Activated T-cell treated with anti-CD3 and anti-CD28 coated beads for 48 hours (primary cell): Measurements from ENCODE around the gene KLF15.

Experiments
- DNase-seq: peaks from one replicate; pipeline ENCODE4 v3.0.0-alpha.2; 2020; ENCODE audit warnings: low read depth

KLF15 gene

GRCh38 chr3:126320517-126321293 is 36.5 kb downstream of the KLF15 start:
- no peak for DNase-seq

GRCh38 chr3:126319701-126320295 is 37.4 kb downstream of the KLF15 start:
- no peak for DNase-seq

- no peak for DNase-seq
These were observed 39.9 kb downstream of the KLF15 start for GRCh38 chr3:126317029-126317996.

- DNase-seq = no peak
These were observed 40.7 kb downstream of the KLF15 start for GRCh38 chr3:126316501-126316939.

DNA sequence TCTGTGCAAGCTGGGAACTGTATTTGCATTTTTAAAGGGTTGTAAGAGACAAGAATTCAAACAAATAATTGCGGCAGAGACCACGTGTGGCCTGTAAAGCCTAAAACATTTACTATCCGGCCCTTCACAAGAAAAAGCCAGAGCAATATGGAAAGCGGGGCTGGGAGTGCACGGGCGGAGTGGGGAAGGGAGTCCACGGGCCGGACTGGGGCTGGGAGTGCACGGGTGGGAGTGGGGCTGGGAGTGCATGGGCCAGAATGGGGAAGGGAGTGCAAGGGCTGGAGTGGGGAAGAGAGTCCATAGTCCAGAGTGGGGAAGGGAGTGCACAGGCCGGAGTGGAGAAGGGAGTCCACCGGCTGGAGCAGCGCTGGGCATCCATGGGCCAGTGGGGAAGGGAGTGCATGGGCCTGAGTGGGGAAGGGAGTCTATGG is 41.2 kb downstream of the KLF15 start:
- DNase-seq = no peak

DNA sequence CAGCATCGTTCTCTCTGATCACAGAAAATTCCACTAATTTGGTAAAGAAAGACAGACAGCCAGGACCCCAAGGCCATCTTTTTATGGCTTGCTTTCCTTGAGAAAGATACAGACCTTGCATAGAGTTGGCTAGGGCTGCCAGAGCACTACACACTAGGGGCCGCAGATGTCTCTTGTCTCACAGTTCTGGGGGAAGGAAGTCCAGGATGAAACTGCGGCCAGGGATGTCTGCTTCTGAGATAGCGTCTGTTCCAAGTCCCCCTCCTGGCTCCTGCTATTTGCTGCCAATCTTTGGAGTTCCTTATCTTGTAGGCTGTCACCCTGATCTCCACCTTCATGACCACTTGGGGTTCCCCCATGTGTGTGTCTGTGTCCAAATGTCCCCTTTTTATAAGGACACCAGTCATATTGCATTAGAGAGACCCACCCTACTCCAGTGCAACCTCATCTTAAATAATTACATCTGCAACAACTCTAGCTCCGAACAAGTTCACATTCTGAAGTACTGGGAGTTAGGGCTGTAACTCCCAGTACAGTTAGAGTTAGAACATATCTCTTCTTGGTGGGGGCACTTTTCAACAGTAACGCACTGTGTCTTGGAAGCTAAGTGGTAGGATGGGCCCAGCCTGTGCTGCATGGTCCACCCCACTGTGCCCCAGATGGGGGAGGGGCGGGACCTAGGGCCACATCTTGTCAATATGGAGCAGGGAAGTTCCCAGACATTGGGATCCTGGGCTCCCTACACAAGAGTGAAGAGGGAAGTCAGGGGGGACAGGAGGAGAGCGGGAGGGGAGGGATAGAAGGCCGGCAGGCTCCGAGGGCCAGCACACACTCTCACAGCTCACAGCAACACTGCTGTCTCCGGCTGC is 42.2 kb downstream of the KLF15 start:
- DNase-seq = no peak

- no peak for DNase-seq
These were observed 42.9 kb downstream of the KLF15 start for GRCh38 chr3:126314305-126314789.

GRCh38 chr3:126313580-126314304 is 43.5 kb downstream of the KLF15 start:
- DNase-seq = no peak

DNA sequence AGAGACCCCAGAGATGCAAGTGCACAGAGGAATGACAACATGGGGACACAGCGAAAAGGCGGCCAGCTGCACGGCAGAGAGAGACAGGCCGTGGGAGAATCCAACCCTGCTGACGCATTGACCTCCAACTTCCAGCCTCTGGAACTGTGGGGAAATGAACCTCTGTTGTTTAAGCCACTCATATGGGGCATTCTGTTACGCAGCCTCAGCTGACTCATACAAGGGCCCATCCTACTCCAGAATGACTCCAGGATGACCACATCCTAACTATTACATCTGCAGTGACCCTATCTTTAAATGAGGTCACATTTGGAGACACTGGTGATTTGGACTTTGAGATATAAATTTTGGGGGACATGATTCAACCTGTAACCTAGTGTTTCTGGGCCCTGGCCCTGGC is 44.0 kb downstream of the KLF15 start:
- DNase-seq = no peak

- no peak for DNase-seq
These were observed 44.9 kb downstream of the KLF15 start for GRCh38 chr3:126312341-126312740.

- no peak for DNase-seq
These were observed 45.8 kb downstream of the KLF15 start for GRCh38 chr3:126311338-126311978.

DNA sequence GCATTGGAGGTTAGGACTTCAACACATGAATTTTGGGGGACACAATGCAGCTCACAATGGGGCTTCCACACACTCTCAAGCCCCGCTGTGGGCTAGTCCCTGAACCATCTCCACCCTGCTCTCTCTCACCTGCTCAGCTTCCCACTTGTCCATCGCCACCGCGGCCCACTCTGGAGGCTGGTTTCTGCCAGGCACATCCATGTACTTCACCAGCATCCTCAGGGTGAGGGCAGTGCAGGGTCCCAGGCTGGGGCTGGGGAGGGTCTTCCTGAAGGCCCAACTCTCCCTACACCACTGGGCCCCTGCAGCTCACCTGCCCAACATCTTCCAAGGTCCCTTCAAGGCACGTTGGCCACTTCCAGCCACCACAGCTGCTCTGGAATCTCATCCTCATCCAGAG is 46.4 kb downstream of the KLF15 start:
- DNase-seq = no peak

DNA sequence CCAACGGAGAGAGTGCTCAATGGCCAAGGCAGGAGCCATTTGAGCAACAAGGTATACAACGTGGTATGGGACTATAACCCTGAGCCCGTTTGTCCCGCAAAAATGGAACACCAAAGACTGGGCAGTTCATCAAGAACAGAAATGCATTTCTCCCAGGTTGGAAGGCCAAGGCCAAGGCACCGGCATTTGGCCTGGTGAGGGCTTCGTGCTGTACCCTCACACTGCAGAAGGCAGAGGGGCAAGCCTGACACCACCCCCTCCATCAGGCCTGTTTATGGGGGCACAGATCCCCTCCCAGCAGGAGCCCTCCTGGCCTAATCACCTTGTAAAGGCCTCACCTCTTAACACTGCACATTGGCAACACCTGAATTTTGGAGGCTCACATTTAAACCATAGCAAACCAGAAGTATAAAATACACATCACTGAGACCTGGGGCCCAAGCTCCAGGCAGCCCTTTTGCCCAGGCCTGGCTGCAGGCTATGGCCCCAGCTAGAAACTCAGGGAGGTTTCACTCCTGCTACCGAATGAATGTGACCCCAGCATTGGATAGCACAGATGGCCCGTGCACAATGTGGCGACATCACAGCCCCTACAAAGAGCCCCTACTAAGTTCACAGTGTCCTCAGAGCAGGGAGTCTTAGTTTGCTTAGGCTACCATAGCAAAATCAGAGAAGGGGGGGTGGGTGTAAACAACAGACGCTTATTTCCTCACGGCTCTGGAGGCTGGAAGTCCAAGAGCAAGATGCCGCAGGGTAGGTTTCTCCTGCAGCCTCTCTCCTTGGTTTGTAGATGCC is 47.1 kb downstream of the KLF15 start:
- DNase-seq = no peak

DNA sequence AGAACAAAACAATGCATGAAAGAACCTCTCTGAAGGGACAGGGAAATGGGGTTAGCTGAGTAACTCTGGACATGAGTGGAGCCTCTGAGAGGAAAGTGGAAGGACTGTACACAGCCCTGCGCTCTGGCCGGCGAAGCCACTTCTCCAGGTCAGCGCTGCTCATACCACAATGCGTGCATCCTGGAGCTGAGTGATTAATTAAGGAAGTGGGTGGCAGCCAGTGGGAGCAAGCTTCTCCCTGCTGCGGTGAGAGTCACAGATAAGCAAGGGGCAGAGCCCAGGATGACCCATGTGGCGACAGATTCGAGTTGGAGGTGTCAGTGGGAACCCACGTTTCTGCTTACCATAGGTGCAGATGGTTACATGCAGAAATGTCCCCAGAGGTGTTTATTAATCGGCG is 48.0 kb downstream of the KLF15 start:
- DNase-seq = no peak

GRCh38 chr3:126308394-126309125 is 48.6 kb downstream of the KLF15 start:
- DNase-seq = no peak

DNA sequence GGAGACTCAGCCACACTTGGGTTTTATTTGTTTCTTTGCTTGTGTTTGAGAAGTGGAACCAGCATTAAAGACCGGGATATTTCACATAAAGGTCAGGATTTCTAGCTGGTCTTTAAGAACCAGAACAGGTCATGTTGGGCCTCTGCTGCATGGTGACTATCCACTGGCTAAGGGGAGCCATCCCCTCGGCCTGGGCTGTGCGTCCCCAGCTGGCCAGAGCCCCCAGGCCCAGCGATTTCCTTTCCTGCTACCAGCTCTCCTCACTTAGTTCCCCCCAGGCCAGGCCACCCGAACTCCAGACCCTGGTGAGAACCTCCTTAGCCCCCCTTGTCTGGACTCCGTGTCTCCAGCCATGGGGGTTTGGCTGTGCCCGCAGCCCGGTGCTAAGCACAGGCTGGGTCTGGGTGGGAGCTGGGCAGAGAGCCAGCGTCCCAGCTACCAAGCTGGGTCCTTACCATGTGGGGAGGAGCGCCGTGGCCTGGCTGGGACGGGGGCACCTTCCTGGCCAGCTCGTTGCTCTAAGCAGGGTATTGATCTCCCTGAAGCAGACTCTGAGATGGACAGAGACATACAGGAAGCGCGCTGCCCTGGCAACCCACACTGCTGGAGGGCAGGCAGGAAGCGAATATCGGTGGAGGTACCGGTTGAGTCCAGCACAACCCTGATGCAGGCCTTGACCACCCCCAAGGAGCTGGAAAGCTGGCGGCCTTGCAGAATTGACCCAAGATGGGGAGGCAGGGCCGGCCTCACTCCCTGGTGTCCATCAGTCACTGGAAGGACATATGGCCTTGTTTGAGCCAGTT is 49.4 kb downstream of the KLF15 start:
- DNase-seq = no peak

DNA sequence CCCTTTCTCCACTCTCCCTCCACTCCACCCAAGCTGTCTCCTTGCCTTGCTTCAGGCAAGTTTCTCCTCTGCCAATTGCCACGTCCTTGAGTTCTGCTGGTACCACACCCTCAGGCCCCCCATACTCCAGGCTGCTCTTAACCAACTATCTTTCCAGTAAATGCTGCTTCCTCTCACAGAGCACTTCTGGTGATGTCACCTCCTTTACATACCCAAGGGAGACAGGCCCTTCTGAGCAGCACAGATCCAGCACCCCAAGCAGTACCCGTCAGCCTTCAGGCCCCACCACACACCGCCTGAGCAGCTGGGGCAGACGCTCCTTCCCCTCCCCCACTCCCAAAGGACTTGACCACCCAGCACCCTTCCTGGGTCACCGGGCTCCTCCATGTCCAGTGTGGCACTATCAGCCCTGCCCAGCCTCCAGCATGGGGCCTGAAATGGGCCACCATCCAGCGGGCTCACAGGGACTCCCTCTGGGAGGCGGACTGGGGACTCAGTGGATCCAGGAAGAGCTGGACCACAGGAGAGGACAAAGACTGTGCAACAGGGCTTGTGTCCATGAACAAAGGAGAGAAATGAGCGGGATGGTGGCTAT is 50.2 kb downstream of the KLF15 start:
- no peak for DNase-seq
